ENCODE data around the gene SNN. TPM values are rescaled to one million over a fixed set of nuclear protein-coding genes. Genes with fewer than 3 reads are reported as not detected.

Gene SNN
- total RNA-seq, 1 experiment from 2014 or later = 65.2 TPM

- POLR2A ChIA-PET = no interaction called here
- DNase-seq (ENCODE audit: low spot score) (no peak), ATAC-seq (no peak)
- no peak for TF ChIP-seq JUN (CRISPR knock-in tag; IDR thresholded peaks at IDR 0.05)
- TF ChIP-seq HMGXB4 (CRISPR knock-in tag; IDR thresholded peaks at IDR 0.05) = no peak
- TF ChIP-seq TEAD4 (CRISPR knock-in tag; IDR thresholded peaks at IDR 0.05) = no peak
- TF ChIP-seq ELF4 (CRISPR knock-in tag; IDR thresholded peaks at IDR 0.05; ENCODE audit: low read depth) = no peak
- TF ChIP-seq ARID4B (CRISPR knock-in tag; IDR thresholded peaks at IDR 0.05; ENCODE audit: borderline replicate concordance) = no peak
- TF ChIP-seq CREM (CRISPR knock-in tag; IDR thresholded peaks at IDR 0.05) = no peak
- TF ChIP-seq ZNF425 (CRISPR knock-in tag; conservative IDR thresholded peaks at IDR 0.05) = no peak
- no peak for TF ChIP-seq ZNF232 (CRISPR knock-in tag; IDR thresholded peaks at IDR 0.05)
- no peak for TF ChIP-seq GRHL2 (CRISPR knock-in tag; IDR thresholded peaks at IDR 0.05; ENCODE audit: insufficient replicate concordance, severe bottlenecking)
- no peak for TF ChIP-seq IRF1 (CRISPR knock-in tag; IDR thresholded peaks at IDR 0.05)
- TF ChIP-seq RELA (CRISPR knock-in tag; IDR thresholded peaks at IDR 0.05; ENCODE audit: borderline replicate concordance) = no peak
- no peak for TF ChIP-seq STAT6 (CRISPR knock-in tag; conservative IDR thresholded peaks at IDR 0.05; ENCODE audit: low read depth)
- peaks cover 54% of the 10 kb centered on the region for H3K4me1 Mint-ChIP-seq
- H3K36me3 Mint-ChIP-seq = peaks cover 6% of the 10 kb centered on the region
- H3K27ac Mint-ChIP-seq = peak overlapping the region; percentile 68; the same call in 1 of the 2 replicates
- H3K27me3 Mint-ChIP-seq (ENCODE audit: low read depth) = peaks cover 2% of the 10 kb centered on the region; the same call in 1 of the 2 replicates
- CTCF ChIA-PET = interaction anchor here (1.3 kb wide), 1 partner anchor 284 kb away, joined by 3 read pairs; no protein-coding TSS in a partner anchor
- no peaks in the 10 kb centered on the region for H3K9me3 Mint-ChIP-seq
- H3K4me3 Mint-ChIP-seq = no peak overlapping the region
These were observed 3.0 kb downstream of the SNN start for GRCh38 chr16:11671271-11671670.

GRCh38 chr16:11671676-11672075 is 3.4 kb downstream of the SNN start:
- ChIA-PET POLR2A (no interaction called here), CTCF (interaction anchor here (1.3 kb wide), 1 partner anchor 285 kb away, joined by 3 read pairs; no protein-coding TSS in a partner anchor)
- H3K36me3 Mint-ChIP-seq = peaks cover 9% of the 10 kb centered on the region
- peaks cover 53% of the 10 kb centered on the region for H3K4me1 Mint-ChIP-seq
- ATAC-seq = no peak
- no peaks in the 10 kb centered on the region for H3K27me3 Mint-ChIP-seq (ENCODE audit: low read depth)
- no peak overlapping the region for H3K4me3 Mint-ChIP-seq
- H3K27ac Mint-ChIP-seq = peak overlapping the region; percentile 98
- H3K9me3 Mint-ChIP-seq = no peaks in the 10 kb centered on the region
- no peak for DNase-seq (ENCODE audit: low spot score)
- TF ChIP-seq TEAD1 (CRISPR knock-in tag; IDR thresholded peaks at IDR 0.05) (no peak), ETV6 (CRISPR knock-in tag; IDR thresholded peaks at IDR 0.05) (no peak), ATF1 (CRISPR knock-in tag; IDR thresholded peaks at IDR 0.05) (no peak), GTF2I (CRISPR knock-in tag; conservative IDR thresholded peaks at IDR 0.05) (no peak), USF2 (CRISPR knock-in tag; IDR thresholded peaks at IDR 0.05) (no peak), AR (CRISPR knock-in tag; IDR thresholded peaks at IDR 0.05) (no peak), IRF1 (CRISPR knock-in tag; IDR thresholded peaks at IDR 0.05) (no peak)
